HTERT RPE-1 (cell line): ENCODE data around the gene ITIH4.

Experiments used
- in situ Hi-C: fragments of 300-500 bp; cut with MboI; formaldehyde crosslinking; loops from 4 replicates; pipeline ENCODE4 v1.14.3; 2020; ENCODE audit warnings: low sequenced_read_pairs

Gene ITIH4

GRCh38 chr3:52830535-52831258, at the start of gene ITIH4:
ITIH4 (minus strand) TSS chr3:52830672; CDS start chr3:52830642, 30 bp downstream.
- in situ Hi-C loops = no loop called here

- in situ Hi-C loops = no loop called here
Observed at GRCh38 chr3:52880047-52880446, 49.6 kb upstream of the ITIH4 start.

- in situ Hi-C loops = no loop called here
Observed at GRCh38 chr3:52879581-52879980, 49.1 kb upstream of the ITIH4 start.

- in situ Hi-C loops = no loop called here
Observed at GRCh38 chr3:52879090-52879489, 48.6 kb upstream of the ITIH4 start.

- in situ Hi-C loops = no loop called here
Observed at GRCh38 chr3:52877085-52877484, 46.6 kb upstream of the ITIH4 start.

- in situ Hi-C loops = no loop called here
Observed at GRCh38 chr3:52874864-52875587, 44.6 kb upstream of the ITIH4 start.

GRCh38 chr3:52874160-52874701, 43.8 kb upstream of the ITIH4 start:
- in situ Hi-C loops = no loop called here

GRCh38 chr3:52873433-52874159, 43.1 kb upstream of the ITIH4 start:
- in situ Hi-C loops = no loop called here

- in situ Hi-C loops = no loop called here
Observed at GRCh38 chr3:52872245-52872644, 41.8 kb upstream of the ITIH4 start.

GRCh38 chr3:52871761-52872160, 41.3 kb upstream of the ITIH4 start:
- in situ Hi-C loops = no loop called here

- in situ Hi-C loops = no loop called here
Observed at GRCh38 chr3:52870471-52870870, 40.0 kb upstream of the ITIH4 start.

GRCh38 chr3:52866427-52866826, 36.0 kb upstream of the ITIH4 start:
- in situ Hi-C loops = no loop called here

GRCh38 chr3:52865994-52866393, 35.5 kb upstream of the ITIH4 start:
- in situ Hi-C loops = no loop called here

GRCh38 chr3:52860424-52860768, 29.9 kb upstream of the ITIH4 start:
- in situ Hi-C loops = no loop called here

GRCh38 chr3:52859686-52860423, 29.4 kb upstream of the ITIH4 start:
- in situ Hi-C loops = no loop called here

- in situ Hi-C loops = no loop called here
Observed at GRCh38 chr3:52857864-52858263, 27.4 kb upstream of the ITIH4 start.

GRCh38 chr3:52857133-52857532, 26.7 kb upstream of the ITIH4 start:
- in situ Hi-C loops = no loop called here

GRCh38 chr3:52856666-52857065, 26.2 kb upstream of the ITIH4 start:
- in situ Hi-C loops = no loop called here

GRCh38 chr3:52854013-52854412, 23.5 kb upstream of the ITIH4 start:
- in situ Hi-C loops = no loop called here

GRCh38 chr3:52852419-52852818, 21.9 kb upstream of the ITIH4 start:
- in situ Hi-C loops = no loop called here

GRCh38 chr3:52851348-52851747, 20.9 kb upstream of the ITIH4 start:
- in situ Hi-C loops = no loop called here
